Endothelial cell of umbilical vein (primary cell): ENCODE results near the gene NSD2. TPM values are rescaled to one million over a fixed set of nuclear protein-coding genes. Genes with fewer than 3 reads are reported as not detected.

Experiments
- BruUV-seq: library from RNA; stranded (reverse); fragments of 400-500 nt; replicated peaks from 2 replicates; lab custom pipeline; 2021; lab: Mats Ljungman, UMichigan
- CTCF ChIA-PET: fragments of 300-600, 350-600 bp; sonication (Branson Sonifier 250); formaldehyde crosslinking; loops from one replicate; lab custom pipeline; 2021; ENCODE audit warnings: antibody characterized with exemption, inconsistent platforms; lab: Charles Lee
- POLR2A ChIA-PET: fragments of 300-600, 350-600 bp; sonication (Branson Sonifier 250); formaldehyde crosslinking; loops from one replicate; lab custom pipeline; 2021; ENCODE audit warnings: antibody characterized with exemption, inconsistent platforms; lab: Charles Lee
- DNase-seq: peaks from one replicate; pipeline ENCODE4 v3.0.0-alpha.2; 2011; ENCODE audit warnings: low read depth, low spot score
- FAIRE-seq: peaks from 2 replicates; lab custom pipeline; 2011; peaks lifted over from hg19 to GRCh38; lab: Jason Lieb, UNC
- H2AFZ ChIP-seq: 2 replicates; pipeline ENCODE4 v1.6.0; 2012; ENCODE audit warnings: low read depth, low read length, control low read depth, inconsistent platforms
- H3K27ac ChIP-seq: 2 replicates; pipeline ENCODE4 v1.5.1; 2011; ENCODE audit warnings: low read depth, mild to moderate bottlenecking, control low read depth, low read length, moderate library complexity; ENCODE audit not compliant: insufficient read depth
- H3K27me3 ChIP-seq, 2 experiments: 2 replicates each; pipeline versions ENCODE4 v1.6.0 to v1.6.1; 2011; ENCODE audit warnings: low read length in 2 of 2, mixed read lengths in 1 of 2; ENCODE audit not compliant: control insufficient read depth in 2 of 2, insufficient read depth in 2 of 2
- H3K36me3 ChIP-seq, 2 experiments: 2 replicates in 1 of 2; 3 replicates in 1 of 2; pipeline ENCODE4 v1.5.1; 2011; ENCODE audit warnings: low read length in 2 of 2, mild to moderate bottlenecking in 1 of 2, moderate library complexity in 1 of 2; ENCODE audit not compliant: control insufficient read depth in 2 of 2, insufficient read depth in 2 of 2; ENCODE audit errors: extremely low read depth in 1 of 2
- H3K4me1 ChIP-seq: 3 replicates; pipeline ENCODE4 v1.5.1; 2011; ENCODE audit warnings: mild to moderate bottlenecking, low read length; ENCODE audit not compliant: control insufficient read depth, insufficient read depth; ENCODE audit errors: extremely low read depth
- H3K4me2 ChIP-seq: 2 replicates; pipeline ENCODE4 v1.6.1; 2011; ENCODE audit warnings: low read length, control low read depth, mixed read lengths; ENCODE audit not compliant: insufficient read depth
- H3K4me3 ChIP-seq, 3 experiments: fragments of 200-600 bp in 1 of 3; sonication (generic), shearing (Covaris generic) in 1 of 3; replicated peaks in 1 of 3; 2 replicates each; pipeline ENCODE4 v1.5.1; 2011 to 2016; ENCODE audit warnings: control low read depth in 3 of 3, low read length in 3 of 3, mild to moderate bottlenecking in 2 of 3, inconsistent platforms in 1 of 3, low read depth in 1 of 3, moderate library complexity in 1 of 3; ENCODE audit not compliant: insufficient read depth in 1 of 3
- H3K79me2 ChIP-seq: 2 replicates; pipeline ENCODE4 v1.6.0; 2012; ENCODE audit warnings: low read length, inconsistent platforms; ENCODE audit not compliant: control insufficient read depth, insufficient read depth
- H3K9ac ChIP-seq: replicated peaks from 2 replicates; pipeline ENCODE3; 2011; ENCODE audit warnings: low read length, control low read depth; ENCODE audit not compliant: insufficient read depth; ENCODE audit errors: extremely low read depth
- H3K9me1 ChIP-seq: replicated peaks from 3 replicates; pipeline ENCODE4 v1.6.0; 2011; ENCODE audit warnings: mild to moderate bottlenecking, low read length; ENCODE audit not compliant: control insufficient read depth, insufficient read depth; ENCODE audit errors: extremely low read depth
- H3K9me3 ChIP-seq: replicated peaks from 2 replicates; pipeline ENCODE4 v1.5.1; 2012; ENCODE audit warnings: low read length, inconsistent platforms; ENCODE audit not compliant: control insufficient read depth, insufficient read depth
- H4K20me1 ChIP-seq: replicated peaks from 2 replicates; pipeline ENCODE3; 2011; ENCODE audit warnings: mild to moderate bottlenecking, low read length; ENCODE audit not compliant: control insufficient read depth, insufficient read depth; ENCODE audit errors: extremely low read depth
- EZH2 ChIP-seq: IDR thresholded peaks from 2 replicates; pipeline ENCODE4 v1.6.1; 2012; ENCODE audit warnings: borderline replicate concordance, low read depth, mild to moderate bottlenecking, moderate library complexity, low read length, inconsistent platforms; ENCODE audit not compliant: severe bottlenecking
- FOS ChIP-seq: IDR thresholded peaks from 2 replicates; pipeline ENCODE4 v1.6.1; 2011; ENCODE audit warnings: mild to moderate bottlenecking, low read length, moderate library complexity, borderline replicate concordance; ENCODE audit not compliant: insufficient read depth
- GATA2 ChIP-seq: IDR thresholded peaks from 2 replicates; pipeline ENCODE4 v1.7.0; 2011; ENCODE audit warnings: low read depth, mild to moderate bottlenecking, moderate library complexity, mixed read lengths, low read length; ENCODE audit not compliant: insufficient read length, insufficient read depth
- JUN ChIP-seq: IDR thresholded peaks from 2 replicates; pipeline ENCODE4 v1.6.1; 2011; ENCODE audit warnings: borderline replicate concordance, low read depth; ENCODE audit not compliant: insufficient read length, insufficient read depth
- MYC ChIP-seq: IDR thresholded peaks from one replicate; pipeline ENCODE4 v1.6.1; 2011; ENCODE audit warnings: mild to moderate bottlenecking, low read depth, low read length
- POLR2A ChIP-seq: IDR thresholded peaks from 2 replicates; pipeline ENCODE4 v1.6.1; 2012; ENCODE audit warnings: low read depth, mild to moderate bottlenecking, control low read depth, low read length
- POLR2AphosphoS5 ChIP-seq: IDR thresholded peaks from 2 replicates; pipeline ENCODE4 v1.6.1; 2012; ENCODE audit warnings: low read depth, mild to moderate bottlenecking, control low read depth, low read length, moderate library complexity; ENCODE audit not compliant: insufficient read depth
- dilution Hi-C: fragments of 300-500 bp; cut with MboI; formaldehyde crosslinking; loops from one replicate; pipeline ENCODE4 v1.15.0; 2019; ENCODE audit warnings: low sequenced_read_pairs; ENCODE audit not compliant: extremely low pct_ligation_motif_present
- intact Hi-C: fragments of 100-400 bp; cut with micrococcal nuclease; formaldehyde crosslinking; loops from one replicate; pipeline ENCODE4 v1.10.0; 2022
- polyA plus RNA-seq, 4 experiments: library from polyadenylated mRNA; depleted of rRNA in 3 of 4; stranded (reverse) in 3 of 4; unstranded in 1 of 4; fragments of >200 nt; gene quantifications; 2 replicates each; pipeline versions ENCODE4 v1.2.1 to v1.2.3, GENCODE V29; 2011 to 2012; ENCODE audit warnings: missing spikeins in 1 of 4
- total RNA-seq: library from RNA; stranded (reverse); gene quantifications from 2 replicates; pipeline ENCODE4 v1.2.3, GENCODE V29; 2021
- TF ChIP-seq, protein P1 (sequence below): IDR thresholded peaks from 2 replicates; pipeline ENCODE4 v1.6.1; 2011; ENCODE audit not compliant: insufficient read depth, insufficient read length
- TF ChIP-seq, protein P2 (sequence below), 2 donors: IDR thresholded peaks; 1 replicate in 1 of 2; 2 replicates in 1 of 2; pipeline ENCODE4 v1.5.1; 2011; ENCODE audit warnings: low read length in 2 of 2, mild to moderate bottlenecking in 2 of 2, moderate library complexity in 2 of 2, control low read depth in 1 of 2, inconsistent platforms in 1 of 2, low read depth in 1 of 2; ENCODE audit not compliant: insufficient read depth in 1 of 2; ENCODE audit errors: extremely low read depth in 1 of 2

NSD2 gene
- total and polyA plus RNA-seq, 2 donors (not counting 3 experiments of a cell fraction or from before 2014, with no cell fraction given): 31.3 to 171 TPM

DNA sequence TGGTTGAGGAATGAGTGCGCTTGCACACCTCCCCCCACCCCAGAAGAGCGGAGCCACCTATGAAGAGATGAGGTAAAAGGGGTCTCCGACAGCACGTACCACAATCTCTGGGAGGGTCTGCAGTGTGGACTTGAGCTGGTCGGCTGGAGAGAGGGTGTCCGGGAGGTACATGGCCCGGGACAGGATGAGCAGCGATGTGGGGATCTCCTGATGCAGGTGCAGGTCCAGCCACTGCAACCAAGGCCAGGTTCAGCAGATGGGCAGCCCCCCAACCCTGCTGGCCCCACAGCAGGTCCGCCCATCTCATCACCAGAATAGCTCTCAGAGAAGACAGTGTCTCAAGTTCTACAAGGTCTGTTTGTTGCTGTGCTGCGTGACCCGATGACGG lies 47.7 kb upstream of the NSD2 start:
- Histone ChIP-seq H3K4me3 (no peak overlapping the region), H3K9me1 (no peaks in the 10 kb centered on the region), H3K27ac (no peak overlapping the region), H3K4me2 (no peak overlapping the region), H2AFZ (no peak overlapping the region), H3K9me3 (no peaks in the 10 kb centered on the region), H3K9ac (no peak overlapping the region), H3K4me1 (no peaks in the 10 kb centered on the region), H4K20me1 (no peaks in the 10 kb centered on the region), H3K79me2 (no peaks in the 10 kb centered on the region), H3K27me3 (no peaks in the 10 kb centered on the region), H3K36me3 (peaks cover 6 to 38% of the 10 kb centered on the region in 2 experiments)
- FAIRE-seq (no peak), DNase-seq (no peak)
- dilution Hi-C loops (no loop called here), intact Hi-C loops (no loop called here)
- ChIA-PET CTCF (no interaction called here), POLR2A (no interaction called here)
- TF ChIP-seq FOS (no peak), POLR2A (no peak), EZH2 (no peak), JUN (no peak), POLR2AphosphoS5 (no peak), GATA2 (no peak), MYC (no peak)
- TF ChIP-seq, protein P1, sequence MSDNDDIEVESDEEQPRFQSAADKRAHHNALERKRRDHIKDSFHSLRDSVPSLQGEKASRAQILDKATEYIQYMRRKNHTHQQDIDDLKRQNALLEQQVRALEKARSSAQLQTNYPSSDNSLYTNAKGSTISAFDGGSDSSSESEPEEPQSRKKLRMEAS: no peak
- TF ChIP-seq, protein P2, sequence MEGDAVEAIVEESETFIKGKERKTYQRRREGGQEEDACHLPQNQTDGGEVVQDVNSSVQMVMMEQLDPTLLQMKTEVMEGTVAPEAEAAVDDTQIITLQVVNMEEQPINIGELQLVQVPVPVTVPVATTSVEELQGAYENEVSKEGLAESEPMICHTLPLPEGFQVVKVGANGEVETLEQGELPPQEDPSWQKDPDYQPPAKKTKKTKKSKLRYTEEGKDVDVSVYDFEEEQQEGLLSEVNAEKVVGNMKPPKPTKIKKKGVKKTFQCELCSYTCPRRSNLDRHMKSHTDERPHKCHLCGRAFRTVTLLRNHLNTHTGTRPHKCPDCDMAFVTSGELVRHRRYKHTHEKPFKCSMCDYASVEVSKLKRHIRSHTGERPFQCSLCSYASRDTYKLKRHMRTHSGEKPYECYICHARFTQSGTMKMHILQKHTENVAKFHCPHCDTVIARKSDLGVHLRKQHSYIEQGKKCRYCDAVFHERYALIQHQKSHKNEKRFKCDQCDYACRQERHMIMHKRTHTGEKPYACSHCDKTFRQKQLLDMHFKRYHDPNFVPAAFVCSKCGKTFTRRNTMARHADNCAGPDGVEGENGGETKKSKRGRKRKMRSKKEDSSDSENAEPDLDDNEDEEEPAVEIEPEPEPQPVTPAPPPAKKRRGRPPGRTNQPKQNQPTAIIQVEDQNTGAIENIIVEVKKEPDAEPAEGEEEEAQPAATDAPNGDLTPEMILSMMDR (IDR thresholded peaks at IDR 0.05; ENCODE audit: extremely low read depth in 1 of 2, insufficient read depth in 1 of 2, low read depth in 1 of 2, low read length in 2 of 2): no peak
- no TSS peak for BruUV-seq
